SK-N-SH treated with all-trans-retinoic acid at 6 μM for 48 hours (cell line): ENCODE data around the gene WDTC1.

Source experiments
- ARNTL ChIP-seq: fragments of 450-650 bp; formaldehyde crosslinking; IDR thresholded peaks from 2 replicates; pipeline ENCODE4 v1.5.0; 2020; ENCODE audit warnings: low read depth, mild to moderate bottlenecking, moderate library complexity, borderline replicate concordance
- BACH2 ChIP-seq: fragments of 250-450 bp; sonication (Bioruptor Pico); IDR thresholded peaks from 2 replicates; pipeline ENCODE4 v1.9.0; 2021; ENCODE audit warnings: mild to moderate bottlenecking, borderline replicate concordance
- CREB5 ChIP-seq: fragments of 250-450 bp; sonication (Bioruptor Pico); IDR thresholded peaks from 2 replicates; pipeline ENCODE4 v1.5.1; 2020; ENCODE audit warnings: low read depth, mild to moderate bottlenecking, moderate library complexity
- CSRNP3 ChIP-seq: fragments of 250-450 bp; sonication (Bioruptor Pico); IDR thresholded peaks from 2 replicates; pipeline ENCODE4 v1.5.1; 2021; ENCODE audit warnings: mild to moderate bottlenecking, moderate library complexity
- GLIS3 ChIP-seq: fragments of 250-450 bp; sonication (Bioruptor Pico); IDR thresholded peaks from 2 replicates; pipeline ENCODE4 v1.5.0; 2020; ENCODE audit warnings: mild to moderate bottlenecking, moderate library complexity
- PATZ1 ChIP-seq: fragments of 250-450 bp; sonication (Bioruptor Pico); IDR thresholded peaks from 2 replicates; pipeline ENCODE4 v1.8.0; 2020; ENCODE audit warnings: mild to moderate bottlenecking, moderate library complexity, borderline replicate concordance
- POU6F1 ChIP-seq: fragments of 250-450 bp; sonication (Bioruptor Pico); IDR thresholded peaks from 2 replicates; pipeline ENCODE4 v1.8.0; 2021; ENCODE audit warnings: low read depth, mild to moderate bottlenecking, moderate library complexity, borderline replicate concordance
- RARB ChIP-seq: fragments of 250-450 bp; sonication (Bioruptor Pico); IDR thresholded peaks from 2 replicates; pipeline ENCODE4 v1.8.0; 2021; ENCODE audit warnings: mild to moderate bottlenecking, moderate library complexity
- TCF4 ChIP-seq: fragments of 250-450 bp; sonication (Bioruptor Pico); IDR thresholded peaks from 2 replicates; pipeline ENCODE4 v1.8.0; 2021; ENCODE audit warnings: mild to moderate bottlenecking, moderate library complexity, borderline replicate concordance
- ZC3H10 ChIP-seq: fragments of 250-450 bp; sonication (Bioruptor Pico); IDR thresholded peaks from 2 replicates; pipeline ENCODE4 v1.5.1; 2021; ENCODE audit warnings: mild to moderate bottlenecking, moderate library complexity
- ZFP3 ChIP-seq: fragments of 250-450 bp; sonication (Bioruptor Pico); IDR thresholded peaks from 2 replicates; pipeline ENCODE4 v1.5.0; 2020; ENCODE audit warnings: mild to moderate bottlenecking, moderate library complexity

- TF ChIP-seq PATZ1 (CRISPR knock-in tag), result no peak
- no peak for TF ChIP-seq RARB (CRISPR knock-in tag)
- no peak for TF ChIP-seq TCF4 (CRISPR knock-in tag)
- no peak for TF ChIP-seq GLIS3 (CRISPR knock-in tag)
- TF ChIP-seq CSRNP3 (CRISPR knock-in tag), result no peak
- no peak for TF ChIP-seq ZFP3 (CRISPR knock-in tag)
- TF ChIP-seq CREB5, result no peak
- no peak for TF ChIP-seq POU6F1 (CRISPR knock-in tag)
- TF ChIP-seq ZC3H10, result no peak
- no peak for TF ChIP-seq BACH2
- no peak for TF ChIP-seq ARNTL
Measured at GRCh38 chr1:27331922-27332321, 97.5 kb downstream of the WDTC1 start.
